LNCaP clone FGC (cell line): Measurements from ENCODE around the gene NAT16.
A peak's percentile ranks its signal among the peaks of the same experiment; 100 is the strongest.

Experiments
- DNase-seq: peaks from one replicate; pipeline ENCODE4 v3.0.0-alpha.2; 2011; ENCODE audit warnings: low read depth
- H3K4me3 ChIP-seq: 2 replicates; pipeline ENCODE4 v1.5.1; 2011; ENCODE audit warnings: mild to moderate bottlenecking, low read depth, low read length, control low read depth
- CTCF ChIP-seq: IDR thresholded peaks from 2 replicates; pipeline ENCODE4 v1.5.1; 2012; ENCODE audit warnings: mild to moderate bottlenecking; ENCODE audit not compliant: control insufficient read depth, insufficient read depth; ENCODE audit errors: extremely low read depth

The NAT16 gene

GRCh38 chr7:101171442-101171837 is 8.7 kb downstream of the NAT16 start:
- DNase-seq: no peak
- TF ChIP-seq CTCF: no peak
- H3K4me3 ChIP-seq: no peak overlapping the region

GRCh38 chr7:101170617-101171441 is 9.3 kb downstream of the NAT16 start:
- TF ChIP-seq CTCF: no peak
- DNase-seq: no peak
- no peak overlapping the region for H3K4me3 ChIP-seq

GRCh38 chr7:101169838-101170551 is 10.1 kb downstream of the NAT16 start:
- peak; percentile 93 for TF ChIP-seq CTCF
- DNase-seq: no peak
- H3K4me3 ChIP-seq: no peak overlapping the region

DNA sequence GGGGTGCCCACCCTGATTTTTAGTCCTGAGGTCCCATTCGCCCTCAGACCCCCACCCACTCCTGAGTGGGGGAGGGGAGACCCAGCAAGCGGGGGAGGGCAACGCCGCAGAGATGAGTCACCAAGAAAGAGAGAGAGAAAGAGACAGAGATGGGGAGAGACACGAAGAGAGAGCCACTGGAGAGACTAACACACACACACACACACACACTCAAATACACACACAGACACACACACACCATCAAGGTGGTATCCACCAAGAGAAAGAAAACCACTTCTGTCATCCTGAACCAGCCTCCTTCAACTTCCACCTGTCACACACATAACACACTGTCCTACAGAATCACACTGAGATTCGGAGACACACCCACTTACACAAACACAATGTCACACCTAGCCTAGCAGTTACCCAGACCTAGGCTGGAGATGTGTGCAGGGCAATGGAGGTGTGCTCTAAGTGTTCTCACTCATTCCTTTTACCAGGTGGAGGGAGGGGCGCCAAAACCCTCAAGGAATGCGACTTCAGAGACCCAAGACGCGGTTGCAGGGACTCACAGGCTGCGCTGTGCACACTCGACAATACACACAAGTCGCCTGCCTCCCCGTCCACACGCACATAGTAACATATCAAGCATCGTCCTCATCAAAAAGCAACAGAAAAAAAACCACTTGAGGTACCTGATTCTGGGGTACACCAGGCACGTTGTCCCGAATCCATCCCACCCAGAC is 10.8 kb downstream of the NAT16 start:
- no peak for DNase-seq
- no peak for TF ChIP-seq CTCF
- no peak overlapping the region for H3K4me3 ChIP-seq

DNA sequence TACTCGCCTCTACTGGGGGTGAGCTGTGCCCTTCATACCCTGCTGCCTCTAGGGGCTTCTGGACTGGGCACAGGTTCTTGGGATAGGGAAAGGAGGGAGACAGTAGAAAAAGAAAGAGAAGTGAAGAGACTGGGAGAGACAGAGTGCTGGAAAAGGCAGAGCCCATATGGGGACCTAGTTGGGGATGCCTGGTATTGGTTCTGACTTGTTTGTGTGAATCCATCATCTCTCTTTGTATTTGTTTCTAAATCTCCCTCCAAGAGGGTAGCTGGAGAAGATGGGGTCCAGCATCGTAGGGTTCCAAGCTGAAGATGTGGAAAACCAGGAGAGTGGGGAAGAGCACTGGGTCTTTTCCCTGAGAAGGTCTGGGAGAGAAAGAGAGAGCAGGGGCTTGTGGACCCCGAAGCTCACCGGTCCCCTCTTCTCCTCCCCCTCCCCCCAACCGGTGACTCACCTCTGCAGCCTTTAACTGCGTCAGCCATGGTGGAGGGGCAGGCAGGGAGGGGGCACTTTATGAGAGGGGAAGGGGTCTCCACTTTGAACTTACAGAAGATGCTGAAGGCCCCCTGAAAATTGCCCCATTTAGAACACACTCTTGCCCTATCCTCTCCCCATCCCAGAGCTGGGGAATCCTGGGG is 11.6 kb downstream of the NAT16 start:
- H3K4me3 ChIP-seq: no peak overlapping the region
- no peak for TF ChIP-seq CTCF
- DNase-seq: no peak

- H3K4me3 ChIP-seq: no peak overlapping the region
- TF ChIP-seq CTCF: no peak
- no peak for DNase-seq
Observed at GRCh38 chr7:101167645-101168411, 12.3 kb downstream of the NAT16 start.
